KMS-11 (cell line): ENCODE measurements around the gene CALHM1.

Experiments
- H2AFZ ChIP-seq: fragments of 200-600 bp; sonication (generic); 2 replicates; pipeline ENCODE4 v1.6.1; 2016; ENCODE audit warnings: antibody characterized with exemption, mixed run types, low read depth
- H3K27ac ChIP-seq: fragments of 200-600 bp; sonication (generic); 2 replicates; pipeline ENCODE4 v1.6.1; 2016; ENCODE audit warnings: mild to moderate bottlenecking, mixed run types
- H3K27me3 ChIP-seq: fragments of 200-600 bp; sonication (generic); 2 replicates; pipeline ENCODE4 v1.6.1; 2017; ENCODE audit warnings: mild to moderate bottlenecking, low read depth, mixed run types, moderate library complexity; ENCODE audit not compliant: insufficient read depth
- H3K36me3 ChIP-seq: fragments of 200-600 bp; sonication (generic); 2 replicates; pipeline ENCODE4 v1.6.1; 2017; ENCODE audit warnings: mild to moderate bottlenecking, mixed run types; ENCODE audit not compliant: insufficient read depth
- H3K4me1 ChIP-seq: fragments of 200-600 bp; sonication (generic); 2 replicates; pipeline ENCODE4 v1.6.1; 2016; ENCODE audit warnings: mild to moderate bottlenecking, low read depth, mixed run types; ENCODE audit not compliant: poor library complexity, severe bottlenecking
- H3K4me2 ChIP-seq: fragments of 200-600 bp; sonication (generic); 2 replicates; pipeline ENCODE4 v1.7.0; 2016; ENCODE audit warnings: mild to moderate bottlenecking, mixed run types
- H3K4me3 ChIP-seq: fragments of 200-600 bp; sonication (generic); IDR thresholded peaks from 2 replicates; pipeline ENCODE4 v1.6.1; 2017; ENCODE audit warnings: low read depth, low read length, mixed read lengths; ENCODE audit not compliant: insufficient read depth
- H3K79me2 ChIP-seq: fragments of 200-600 bp; sonication (generic); 2 replicates; pipeline ENCODE4 v1.6.1; 2016; ENCODE audit warnings: low read depth, mixed run types; ENCODE audit not compliant: insufficient read depth
- H3K9ac ChIP-seq: fragments of 200-600 bp; sonication (generic); 2 replicates; pipeline ENCODE4 v1.6.1; 2016; ENCODE audit warnings: mild to moderate bottlenecking, mixed run types
- H4K20me1 ChIP-seq: fragments of 200-600 bp; sonication (generic); 2 replicates; pipeline ENCODE4 v1.6.1; 2016; ENCODE audit warnings: mild to moderate bottlenecking, mixed run types; ENCODE audit not compliant: insufficient read depth
- CTCF ChIP-seq: fragments of 200-600 bp; sonication (generic); conservative IDR thresholded peaks from 2 replicates; pipeline ENCODE4 v1.6.1; 2017; ENCODE audit warnings: low read depth, mild to moderate bottlenecking, antibody characterized with exemption, low read length, moderate library complexity, mixed read lengths

CALHM1 gene

GRCh38 chr10:103447187-103447586 lies 11.5 kb downstream of the CALHM1 start:
- H3K27me3 ChIP-seq: no peaks in the 10 kb centered on the region
- no peak overlapping the region for H3K4me2 ChIP-seq
- no peaks in the 10 kb centered on the region for H4K20me1 ChIP-seq
- peaks cover 9% of the 10 kb centered on the region; the same call in 1 of the 2 replicates for H3K36me3 ChIP-seq
- H3K27ac ChIP-seq: no peak overlapping the region
- TF ChIP-seq CTCF: no peak
- H3K9ac ChIP-seq: no peak overlapping the region
- H2AFZ ChIP-seq: no peak overlapping the region
- H3K4me3 ChIP-seq: no peak overlapping the region
- peaks cover 6% of the 10 kb centered on the region for H3K4me1 ChIP-seq
- H3K79me2 ChIP-seq: no peaks in the 10 kb centered on the region

- Histone ChIP-seq H3K4me2 (no peak overlapping the region), H3K4me1 (peaks cover 6% of the 10 kb centered on the region), H3K79me2 (no peaks in the 10 kb centered on the region), H3K27ac (no peak overlapping the region), H4K20me1 (no peaks in the 10 kb centered on the region), H3K27me3 (no peaks in the 10 kb centered on the region), H3K4me3 (no peak overlapping the region), H2AFZ (no peak overlapping the region), H3K9ac (no peak overlapping the region), H3K36me3 (peaks cover 9% of the 10 kb centered on the region; the same call in 1 of the 2 replicates)
- TF ChIP-seq CTCF: no peak
Observed at GRCh38 chr10:103445767-103446567, 12.7 kb downstream of the CALHM1 start.

- Histone ChIP-seq H4K20me1 (no peaks in the 10 kb centered on the region), H3K36me3 (peaks cover 9% of the 10 kb centered on the region; the same call in 1 of the 2 replicates), H3K27ac (no peak overlapping the region), H3K4me3 (no peak overlapping the region), H3K79me2 (no peaks in the 10 kb centered on the region), H3K4me1 (peaks cover 6% of the 10 kb centered on the region), H2AFZ (no peak overlapping the region), H3K9ac (no peak overlapping the region), H3K4me2 (no peak overlapping the region), H3K27me3 (no peaks in the 10 kb centered on the region)
- TF ChIP-seq CTCF: no peak
Observed at GRCh38 chr10:103445366-103445765, 13.3 kb downstream of the CALHM1 start.

- H4K20me1 ChIP-seq: no peaks in the 10 kb centered on the region
- no peak overlapping the region for H3K27ac ChIP-seq
- H3K4me3 ChIP-seq: no peak overlapping the region
- peaks cover 9% of the 10 kb centered on the region; the same call in 1 of the 2 replicates for H3K36me3 ChIP-seq
- no peak overlapping the region for H2AFZ ChIP-seq
- no peaks in the 10 kb centered on the region for H3K27me3 ChIP-seq
- H3K4me2 ChIP-seq: no peak overlapping the region
- TF ChIP-seq CTCF: no peak
- H3K79me2 ChIP-seq: no peaks in the 10 kb centered on the region
- no peak overlapping the region for H3K9ac ChIP-seq
- peaks cover 6% of the 10 kb centered on the region for H3K4me1 ChIP-seq
Observed at GRCh38 chr10:103444478-103444877, 14.2 kb downstream of the CALHM1 start.
